ENCODE data around the gene SLAMF1.
"Not testable (repeated sequence)": the region's sequence is repeated elsewhere in the genome, so short reads cannot be mapped to it uniquely, and the experiment has no call there.

The SLAMF1 gene

DNA sequence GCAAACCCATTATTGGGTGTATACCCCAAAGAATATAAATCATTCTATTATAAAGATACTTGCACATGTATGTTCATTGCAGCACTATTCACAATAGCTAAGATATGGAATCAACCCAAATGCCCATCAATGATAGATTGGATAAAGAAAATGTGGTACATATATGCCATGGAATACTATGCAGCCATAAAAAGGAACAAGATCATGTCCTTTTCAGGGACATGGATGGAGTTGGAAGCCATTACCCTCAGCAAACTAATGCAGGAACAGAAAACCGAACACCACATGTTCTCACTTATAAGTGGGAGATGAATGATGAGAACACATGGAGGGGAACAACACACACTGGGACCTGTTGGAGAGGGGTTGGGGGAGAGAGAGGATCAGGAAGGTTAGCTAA, 83.6 kb downstream of the SLAMF1 start:
- DNase-seq (ENCODE audit: low spot score) = not testable (repeated sequence)

DNA sequence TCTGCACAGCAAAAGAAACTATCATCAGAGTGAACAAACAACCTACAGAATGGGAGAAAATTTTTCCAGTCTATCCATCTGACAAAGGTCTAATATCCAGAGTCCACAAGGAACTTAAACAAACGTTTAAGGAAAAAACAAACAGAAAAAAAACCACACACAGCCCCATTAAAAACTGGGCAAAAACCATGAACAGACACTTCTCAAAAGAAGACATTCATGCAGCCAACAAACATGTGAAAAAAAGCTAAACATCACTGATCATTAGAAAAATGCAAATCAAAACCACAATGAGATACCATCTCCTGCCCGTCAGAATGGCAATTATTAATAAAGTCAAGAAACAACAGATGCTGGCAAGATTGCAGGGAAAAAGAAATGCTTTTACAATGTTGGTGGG, 84.1 kb downstream of the SLAMF1 start:
- DNase-seq (ENCODE audit: low spot score) = not testable (repeated sequence)

DNA sequence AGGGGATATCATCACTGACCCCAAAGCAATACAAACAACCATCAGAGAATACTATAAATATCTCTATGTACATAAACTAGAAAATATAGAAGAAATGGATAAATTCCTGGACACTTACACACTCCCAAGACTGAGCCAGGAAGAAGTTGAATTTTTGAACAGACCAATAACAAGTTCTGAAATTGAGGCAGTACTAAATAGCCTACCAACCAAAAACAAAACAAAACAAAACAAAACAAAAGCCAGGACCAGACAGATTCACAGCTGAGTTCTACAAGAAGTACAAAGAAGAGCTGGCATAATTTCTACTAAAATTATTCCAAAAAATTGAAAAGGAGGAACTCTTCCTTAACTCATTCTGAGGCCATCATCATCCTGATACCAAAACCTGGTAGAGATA, 86.0 kb downstream of the SLAMF1 start:
- DNase-seq (ENCODE audit: low spot score) = no peak

GRCh38 chr1:160560045-160560705, 86.7 kb downstream of the SLAMF1 start:
- DNase-seq (ENCODE audit: low spot score) = no peak

DNA sequence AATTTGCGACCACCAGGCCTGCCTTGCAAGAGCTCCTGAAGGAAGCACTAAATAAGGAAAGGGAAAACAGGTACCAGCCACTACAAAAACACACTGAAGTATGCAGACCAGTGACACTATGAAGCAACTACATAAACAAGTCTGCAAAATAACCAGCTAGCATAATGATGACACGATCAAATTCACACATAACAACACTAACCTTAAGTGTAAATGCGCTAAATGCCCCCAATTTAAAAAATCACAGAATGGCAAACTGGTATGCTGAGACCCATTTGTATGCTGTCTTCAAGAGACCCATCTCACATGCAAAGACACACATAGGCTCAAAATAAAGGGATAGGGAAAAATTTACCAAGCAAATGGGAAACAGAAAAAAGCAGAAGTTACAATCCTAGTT, 87.4 kb downstream of the SLAMF1 start:
- DNase-seq (ENCODE audit: low spot score) = not testable (repeated sequence)

DNA sequence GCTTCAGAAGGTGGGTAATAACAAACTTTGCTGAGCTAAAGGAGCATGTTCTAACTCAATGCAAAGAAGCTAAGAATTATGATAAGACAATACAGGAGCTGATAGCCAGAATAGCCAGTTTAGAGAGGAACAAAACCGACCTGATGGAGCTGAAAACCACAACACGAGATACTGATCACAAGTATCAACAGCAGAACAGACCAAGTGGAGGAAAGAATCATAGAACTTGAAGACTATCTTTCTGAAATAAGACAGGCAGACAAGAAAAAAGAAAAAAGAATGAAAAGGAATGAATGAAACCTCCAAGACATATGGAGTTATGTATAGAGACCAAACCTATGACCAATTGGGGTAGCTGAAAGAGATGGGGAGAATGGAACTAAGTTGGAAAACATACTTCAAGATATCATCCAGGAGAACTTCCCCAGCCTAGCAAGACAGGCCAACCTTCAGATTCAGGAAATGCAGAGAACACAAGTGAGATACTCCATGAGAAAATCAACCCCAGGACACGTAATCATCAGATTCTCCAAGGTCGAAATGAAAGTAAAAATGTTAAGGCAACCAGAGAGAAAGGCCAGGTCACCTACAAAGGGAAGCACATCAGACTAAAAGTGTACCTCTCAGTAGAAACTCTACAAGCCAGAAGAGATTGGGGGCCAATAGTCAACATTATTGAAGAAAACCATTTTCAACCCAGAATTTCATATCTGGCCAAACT, 88.0 kb downstream of the SLAMF1 start:
- no peak for DNase-seq (ENCODE audit: low spot score)

Data from germinal center (tissue), 1 donor.